Breast epithelium (tissue), 3 donors: ENCODE results near the gene ALK.

Experiments used
- POLR2A ChIP-seq: fragments of 450-650 bp; IDR thresholded peaks from one replicate; pipeline ENCODE4 v1.6.1; 2016; ENCODE audit warnings: antibody characterized with exemption, mild to moderate bottlenecking, moderate library complexity
- TF ChIP-seq, protein P1 (sequence below), 3 donors: fragments of 450-650 bp; IDR thresholded peaks; one replicate each; pipeline ENCODE4 v1.5.1; 2016 to 2017; ENCODE audit warnings: antibody characterized with exemption in 3 of 3, mild to moderate bottlenecking in 3 of 3, moderate library complexity in 3 of 3

DNA sequence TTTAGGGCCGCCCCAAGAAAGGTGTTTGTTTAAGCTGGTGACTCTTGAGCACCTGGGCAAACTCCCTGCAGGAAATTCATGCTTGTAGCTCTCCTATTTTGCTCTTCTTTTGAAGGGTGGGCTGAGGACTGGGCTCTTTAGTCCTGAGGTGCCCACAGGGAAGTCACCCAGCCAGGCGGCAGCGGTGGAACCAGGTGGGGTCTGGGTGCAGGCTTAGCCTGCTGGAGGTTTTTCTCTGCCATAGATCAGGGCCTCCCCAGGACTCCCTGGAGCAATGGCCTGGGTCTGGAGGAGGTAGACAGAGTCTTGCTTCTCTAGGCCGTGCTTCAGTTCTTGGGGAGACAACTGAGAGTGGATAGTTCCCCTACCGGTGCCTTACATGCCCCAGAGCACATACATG, 706.3 kb downstream of the ALK start:
- no peak for TF ChIP-seq POLR2A
- TF ChIP-seq, protein P1, sequence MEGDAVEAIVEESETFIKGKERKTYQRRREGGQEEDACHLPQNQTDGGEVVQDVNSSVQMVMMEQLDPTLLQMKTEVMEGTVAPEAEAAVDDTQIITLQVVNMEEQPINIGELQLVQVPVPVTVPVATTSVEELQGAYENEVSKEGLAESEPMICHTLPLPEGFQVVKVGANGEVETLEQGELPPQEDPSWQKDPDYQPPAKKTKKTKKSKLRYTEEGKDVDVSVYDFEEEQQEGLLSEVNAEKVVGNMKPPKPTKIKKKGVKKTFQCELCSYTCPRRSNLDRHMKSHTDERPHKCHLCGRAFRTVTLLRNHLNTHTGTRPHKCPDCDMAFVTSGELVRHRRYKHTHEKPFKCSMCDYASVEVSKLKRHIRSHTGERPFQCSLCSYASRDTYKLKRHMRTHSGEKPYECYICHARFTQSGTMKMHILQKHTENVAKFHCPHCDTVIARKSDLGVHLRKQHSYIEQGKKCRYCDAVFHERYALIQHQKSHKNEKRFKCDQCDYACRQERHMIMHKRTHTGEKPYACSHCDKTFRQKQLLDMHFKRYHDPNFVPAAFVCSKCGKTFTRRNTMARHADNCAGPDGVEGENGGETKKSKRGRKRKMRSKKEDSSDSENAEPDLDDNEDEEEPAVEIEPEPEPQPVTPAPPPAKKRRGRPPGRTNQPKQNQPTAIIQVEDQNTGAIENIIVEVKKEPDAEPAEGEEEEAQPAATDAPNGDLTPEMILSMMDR (IDR thresholded peaks at IDR 0.05) = no peak
